ENCODE data around the gene IQSEC3.
A peak's percentile ranks its signal among the peaks of the same experiment; 100 is the strongest.

Gene IQSEC3

DNA sequence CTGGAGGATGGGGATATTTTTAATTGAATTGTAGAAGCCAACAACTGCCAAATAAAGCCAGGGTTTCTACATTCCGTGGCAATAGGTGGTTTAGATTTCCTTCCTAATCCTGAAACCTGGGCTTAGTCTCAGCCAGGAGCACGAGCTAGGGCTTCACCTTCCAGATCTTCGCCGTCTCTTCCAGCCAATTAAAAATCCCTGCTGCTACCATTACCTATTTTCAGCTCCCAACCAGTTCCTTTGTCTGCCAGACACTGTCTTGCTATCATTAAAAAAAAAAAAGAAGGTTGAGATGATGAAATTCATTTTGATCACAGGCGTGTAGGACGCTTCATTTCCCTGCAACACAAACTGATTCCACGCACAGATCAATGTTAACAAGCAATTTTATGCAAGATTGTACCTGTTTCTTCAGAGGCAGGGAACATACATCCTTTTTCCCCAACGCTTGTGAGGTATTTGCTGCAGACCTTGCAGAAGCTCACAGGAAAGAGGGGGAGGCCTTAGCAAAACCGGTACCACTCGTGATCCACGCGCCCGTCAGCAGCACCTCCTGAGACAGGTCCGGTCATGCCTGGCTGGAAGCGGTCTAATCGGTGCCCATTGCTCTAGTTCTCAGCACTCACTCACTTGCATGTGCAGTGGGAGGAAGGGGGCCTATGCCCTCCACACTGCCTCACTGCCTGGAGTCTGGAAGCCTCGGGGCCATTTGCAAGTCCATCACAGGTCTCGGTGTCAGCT, 82.3 kb downstream of the IQSEC3 start:
- Mint-ChIP-seq H3K27ac (no peak overlapping the region), H3K36me3 (no peaks in the 10 kb centered on the region), H3K4me1 (peaks cover 4% of the 10 kb centered on the region), H3K9me3 (no peaks in the 10 kb centered on the region), H3K27me3 (peaks cover 36% of the 10 kb centered on the region), H3K4me3 (no peak overlapping the region)
- no peak for ATAC-seq

DNA sequence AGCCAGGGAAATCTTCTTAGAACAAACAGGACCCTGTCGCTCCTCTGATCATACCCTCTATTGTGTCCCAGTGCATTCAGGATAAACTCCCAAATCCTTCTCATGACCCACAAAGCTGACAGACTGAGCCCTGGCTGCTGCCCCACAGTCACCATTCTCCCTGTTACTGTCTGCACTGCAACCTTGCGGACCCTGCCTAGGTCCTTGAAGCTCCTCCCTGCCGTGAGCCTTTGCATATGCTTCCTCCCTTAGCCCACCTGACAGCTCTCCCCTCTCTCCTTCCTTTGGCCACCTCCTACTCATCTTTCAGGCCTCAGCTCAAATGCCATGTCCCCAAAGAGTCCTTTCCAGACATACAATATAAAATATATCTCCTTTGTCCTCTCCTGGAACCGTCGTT, 85.0 kb downstream of the IQSEC3 start:
- no peak for ATAC-seq
- Mint-ChIP-seq H3K9me3 (no peaks in the 10 kb centered on the region), H3K4me1 (peaks cover 4% of the 10 kb centered on the region), H3K4me3 (no peak overlapping the region), H3K27ac (no peak overlapping the region), H3K27me3 (peaks cover 51% of the 10 kb centered on the region), H3K36me3 (no peaks in the 10 kb centered on the region)

DNA sequence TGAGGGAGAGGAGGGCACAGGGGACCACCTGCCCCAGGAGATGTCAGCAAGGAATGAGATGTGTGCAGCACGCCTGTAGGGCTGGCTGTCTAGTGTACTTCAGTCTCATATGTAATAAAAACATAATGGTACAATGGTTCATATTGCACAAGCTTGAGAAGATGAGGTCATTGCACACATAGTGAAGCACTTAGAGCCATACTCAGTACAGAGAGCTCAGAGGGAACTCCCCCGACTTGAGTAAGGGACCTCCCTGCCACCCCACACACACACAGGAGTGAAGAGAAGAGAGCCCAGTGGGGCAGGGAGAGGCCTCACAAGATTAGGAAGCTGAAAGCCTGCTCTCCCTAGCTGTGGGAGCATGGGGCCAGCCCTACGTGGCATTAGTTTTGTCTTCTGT, 85.9 kb downstream of the IQSEC3 start:
- Mint-ChIP-seq H3K27me3 (peaks cover 51% of the 10 kb centered on the region), H3K27ac (no peak overlapping the region), H3K36me3 (no peaks in the 10 kb centered on the region), H3K4me3 (no peak overlapping the region), H3K9me3 (no peaks in the 10 kb centered on the region), H3K4me1 (peaks cover 4% of the 10 kb centered on the region)
- ATAC-seq, result no peak

DNA sequence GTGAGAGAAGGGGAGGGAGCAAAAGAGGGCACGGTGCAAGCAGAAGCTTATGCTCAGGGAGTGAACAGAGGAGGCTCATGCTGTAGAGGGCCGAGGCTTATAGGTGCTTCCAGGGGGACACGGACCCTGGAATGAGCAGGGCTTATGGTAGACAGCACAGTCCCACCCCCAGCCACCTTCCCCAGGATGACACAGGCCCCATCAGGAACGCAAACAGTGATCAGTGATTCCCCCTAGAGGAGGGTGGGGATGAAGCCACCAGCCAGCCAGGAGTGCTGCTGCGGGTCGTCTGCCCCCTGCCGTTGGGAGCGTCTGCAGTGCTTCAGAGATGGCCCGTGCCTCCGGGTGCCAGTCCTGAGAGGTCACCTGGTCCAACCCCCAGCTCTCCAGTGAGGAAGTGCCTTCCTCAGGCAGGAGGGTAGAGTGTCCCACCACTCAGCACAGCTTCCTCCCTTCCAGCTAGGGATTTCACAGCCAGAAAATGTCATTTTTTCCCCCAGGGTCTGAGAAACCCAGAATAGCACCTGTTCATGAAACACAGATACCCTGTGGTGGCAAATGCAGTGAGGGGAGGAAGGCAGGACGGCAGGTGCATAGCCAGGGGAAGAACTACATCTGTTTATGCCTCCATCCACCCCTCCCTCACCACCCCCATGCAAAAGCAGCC, 86.6 kb downstream of the IQSEC3 start:
- Mint-ChIP-seq H3K36me3 (no peaks in the 10 kb centered on the region), H3K9me3 (no peaks in the 10 kb centered on the region), H3K27ac (no peak overlapping the region), H3K27me3 (peaks cover 51% of the 10 kb centered on the region), H3K4me1 (peaks cover 4% of the 10 kb centered on the region), H3K4me3 (no peak overlapping the region)
- peak; percentile 56 for ATAC-seq

DNA sequence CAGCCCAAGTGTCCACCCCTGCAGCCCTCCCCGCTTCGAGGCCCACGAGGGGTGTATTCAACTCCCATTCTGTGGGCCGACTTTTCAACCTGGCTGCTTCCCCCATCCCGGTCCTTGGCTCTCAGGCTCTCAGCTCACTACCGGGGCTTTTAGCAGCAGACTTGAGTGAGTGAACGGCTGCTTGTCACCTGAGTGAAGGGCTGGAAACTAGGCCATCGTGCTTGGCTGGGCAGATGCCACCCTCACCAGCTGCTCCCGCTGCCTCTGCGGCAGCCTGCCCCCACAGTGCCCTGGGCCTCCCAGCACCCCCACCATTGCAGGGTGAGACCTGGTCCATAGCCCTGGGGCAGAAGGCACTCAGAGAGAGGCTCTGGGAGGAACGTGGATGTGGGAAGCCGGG, 87.5 kb downstream of the IQSEC3 start:
- no peaks in the 10 kb centered on the region for H3K36me3 Mint-ChIP-seq
- no peaks in the 10 kb centered on the region for H3K9me3 Mint-ChIP-seq
- H3K27me3 Mint-ChIP-seq, result peaks cover 51% of the 10 kb centered on the region
- H3K4me1 Mint-ChIP-seq, result peaks cover 4% of the 10 kb centered on the region
- no peak overlapping the region for H3K27ac Mint-ChIP-seq
- ATAC-seq, result no peak
- H3K4me3 Mint-ChIP-seq, result no peak overlapping the region

DNA sequence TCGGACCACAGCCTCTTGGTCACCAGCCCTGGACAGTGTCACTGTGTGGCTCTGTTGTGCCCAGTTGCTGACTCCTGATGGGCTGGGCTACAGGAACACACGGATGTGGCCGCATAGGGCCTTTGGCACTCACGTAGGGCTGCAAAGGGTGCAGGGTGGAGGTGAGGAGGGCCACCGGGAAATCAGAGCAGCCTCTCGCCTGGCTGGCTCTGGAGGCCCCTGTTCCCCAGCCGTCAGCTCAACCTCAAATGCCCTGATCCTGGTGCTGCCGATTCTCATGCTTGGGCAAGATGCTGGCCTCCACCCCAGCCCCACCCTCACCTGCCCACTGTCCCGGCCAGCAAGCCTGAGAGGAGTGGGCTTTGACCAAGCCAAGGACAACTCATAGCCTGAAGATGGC, 88.4 kb downstream of the IQSEC3 start:
- Mint-ChIP-seq H3K4me1 (peaks cover 4% of the 10 kb centered on the region), H3K27me3 (peaks cover 41% of the 10 kb centered on the region), H3K4me3 (no peak overlapping the region), H3K9me3 (no peaks in the 10 kb centered on the region), H3K36me3 (no peaks in the 10 kb centered on the region), H3K27ac (no peak overlapping the region)
- no peak for ATAC-seq

DNA sequence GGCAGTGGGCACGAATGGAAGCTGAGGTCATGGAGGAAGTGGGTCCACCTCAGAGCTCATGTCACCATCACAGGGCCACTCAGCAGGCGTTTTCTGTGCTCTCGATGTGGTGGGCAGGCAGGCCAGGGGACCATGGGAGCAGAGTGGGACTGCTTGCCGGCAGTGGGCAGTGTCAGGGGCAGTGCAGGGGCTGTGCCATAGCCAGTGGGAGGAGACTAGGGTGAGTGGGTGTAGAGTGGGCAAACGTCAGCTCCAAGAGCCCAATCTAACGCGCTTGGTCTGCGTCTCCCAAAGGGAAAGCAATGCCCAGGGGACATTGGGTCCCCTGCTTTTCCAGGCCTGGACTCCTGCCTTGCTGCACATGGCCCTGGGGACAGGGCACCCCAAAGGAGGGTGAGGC, 89.1 kb downstream of the IQSEC3 start:
- H3K4me3 Mint-ChIP-seq, result no peak overlapping the region
- H3K27ac Mint-ChIP-seq, result no peak overlapping the region
- peaks cover 38% of the 10 kb centered on the region for H3K27me3 Mint-ChIP-seq
- H3K36me3 Mint-ChIP-seq, result no peaks in the 10 kb centered on the region
- peaks cover 4% of the 10 kb centered on the region for H3K4me1 Mint-ChIP-seq
- ATAC-seq, result no peak
- no peaks in the 10 kb centered on the region for H3K9me3 Mint-ChIP-seq

DNA sequence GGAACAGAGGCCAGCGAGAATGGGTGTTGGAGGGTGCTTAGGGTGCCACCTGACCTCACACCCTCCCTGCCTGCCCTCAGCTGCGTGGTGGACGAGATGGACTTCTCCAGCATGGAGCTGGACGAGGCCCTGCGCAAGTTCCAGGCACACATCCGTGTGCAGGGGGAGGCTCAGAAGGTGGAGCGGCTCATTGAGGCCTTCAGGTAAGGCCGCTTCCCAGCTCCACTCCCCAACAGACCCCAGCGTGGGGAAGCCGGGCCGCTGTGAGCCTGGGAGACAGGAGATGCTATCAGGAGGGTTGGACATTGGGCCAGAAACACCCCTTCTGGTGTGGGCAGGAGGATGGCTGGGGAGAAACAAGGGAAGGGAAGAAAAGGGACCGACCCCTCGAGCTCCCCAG, 90.4 kb downstream of the IQSEC3 start:
- Mint-ChIP-seq H3K9me3 (no peaks in the 10 kb centered on the region), H3K4me3 (no peak overlapping the region)

DNA sequence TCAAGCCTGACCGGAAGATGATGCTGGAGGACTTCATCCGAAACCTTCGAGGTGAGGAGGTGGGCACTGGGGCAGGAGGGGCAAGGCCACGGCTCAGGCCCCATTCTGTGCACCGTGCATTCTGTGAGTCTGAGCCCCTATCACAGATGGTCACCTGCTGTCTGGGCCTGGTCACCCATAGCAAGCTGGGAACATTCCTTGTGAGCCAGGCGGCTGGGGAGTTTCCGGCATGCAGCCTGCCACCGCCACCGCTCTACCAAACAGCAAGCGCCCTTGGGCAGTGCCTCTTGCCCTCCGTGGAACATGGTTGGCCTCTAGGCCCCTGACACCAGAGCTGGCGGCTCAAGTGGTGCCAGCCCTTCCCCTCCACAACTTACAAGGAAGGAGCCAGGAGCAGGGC, 91.1 kb downstream of the IQSEC3 start:
- Mint-ChIP-seq H3K4me1 (peaks cover 4% of the 10 kb centered on the region), H3K4me3 (no peak overlapping the region), H3K27me3 (peaks cover 23% of the 10 kb centered on the region), H3K36me3 (no peaks in the 10 kb centered on the region), H3K9me3 (no peaks in the 10 kb centered on the region), H3K27ac (no peak overlapping the region)
- ATAC-seq, result no peak

More for the DNA sequence above, 90.4 kb downstream of the IQSEC3 start:
- no peak for ATAC-seq
- H3K4me1 Mint-ChIP-seq, result peaks cover 4% of the 10 kb centered on the region
- no peak overlapping the region for H3K27ac Mint-ChIP-seq
- H3K36me3 Mint-ChIP-seq, result no peaks in the 10 kb centered on the region
- peaks cover 30% of the 10 kb centered on the region for H3K27me3 Mint-ChIP-seq

DNA sequence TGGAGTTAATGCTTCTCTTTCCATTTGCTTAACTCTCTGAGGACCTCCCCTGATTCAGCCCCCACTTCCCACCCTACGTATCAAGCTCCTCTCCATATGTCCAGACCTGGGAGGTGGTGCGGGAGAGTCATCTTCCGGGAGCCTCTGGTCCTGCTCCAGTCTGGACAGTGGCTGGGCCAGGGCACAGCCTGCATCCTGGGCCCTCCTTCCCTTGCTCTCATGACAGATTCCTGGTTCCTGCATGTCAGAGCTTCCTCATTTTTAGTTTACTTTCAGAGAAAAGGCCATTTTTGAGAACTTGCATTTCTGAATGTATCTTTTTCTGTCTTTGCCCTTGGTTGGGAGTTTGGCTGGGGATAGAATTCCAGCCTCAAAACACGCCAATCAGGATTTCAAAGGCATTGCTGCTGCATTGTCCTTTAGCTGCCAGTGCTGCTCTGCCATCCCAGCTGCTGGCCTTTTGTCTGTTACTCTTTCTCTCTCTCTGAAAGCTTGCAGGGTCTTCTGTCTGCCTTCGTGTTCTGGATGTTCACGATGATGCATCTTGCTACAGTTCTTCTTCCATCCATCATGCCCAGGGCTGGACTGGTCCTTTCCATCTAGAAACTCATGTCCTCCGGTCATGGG, 92.7 kb downstream of the IQSEC3 start:
- Mint-ChIP-seq H3K4me3 (no peak overlapping the region), H3K4me1 (no peaks in the 10 kb centered on the region), H3K36me3 (no peaks in the 10 kb centered on the region), H3K9me3 (no peaks in the 10 kb centered on the region), H3K27me3 (peaks cover 17% of the 10 kb centered on the region), H3K27ac (no peak overlapping the region)
- ATAC-seq, result no peak

DNA sequence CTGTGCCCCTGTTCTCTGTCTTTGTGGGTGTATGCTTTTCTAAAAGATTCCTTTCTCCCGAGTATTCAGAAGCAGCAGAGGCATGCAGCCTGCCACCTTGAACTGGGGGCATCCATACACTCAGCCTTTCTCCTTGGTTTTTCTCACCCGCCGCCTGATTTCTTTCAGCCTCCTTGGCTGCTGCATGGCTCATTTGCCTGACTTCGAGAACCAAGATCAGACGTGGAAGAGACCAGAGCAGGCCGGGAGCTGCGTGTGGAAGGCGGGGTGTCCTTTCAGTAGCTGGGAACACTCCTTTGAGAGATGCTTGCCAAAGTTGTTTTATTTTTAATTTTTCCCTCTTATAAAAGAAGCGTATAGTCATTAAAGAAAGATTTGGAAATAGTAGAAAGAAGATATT, 94.3 kb downstream of the IQSEC3 start:
- Mint-ChIP-seq H3K27me3 (peaks cover 14% of the 10 kb centered on the region), H3K4me3 (no peak overlapping the region), H3K27ac (no peak overlapping the region), H3K4me1 (no peaks in the 10 kb centered on the region), H3K9me3 (no peaks in the 10 kb centered on the region), H3K36me3 (no peaks in the 10 kb centered on the region)
- ATAC-seq, result no peak

DNA sequence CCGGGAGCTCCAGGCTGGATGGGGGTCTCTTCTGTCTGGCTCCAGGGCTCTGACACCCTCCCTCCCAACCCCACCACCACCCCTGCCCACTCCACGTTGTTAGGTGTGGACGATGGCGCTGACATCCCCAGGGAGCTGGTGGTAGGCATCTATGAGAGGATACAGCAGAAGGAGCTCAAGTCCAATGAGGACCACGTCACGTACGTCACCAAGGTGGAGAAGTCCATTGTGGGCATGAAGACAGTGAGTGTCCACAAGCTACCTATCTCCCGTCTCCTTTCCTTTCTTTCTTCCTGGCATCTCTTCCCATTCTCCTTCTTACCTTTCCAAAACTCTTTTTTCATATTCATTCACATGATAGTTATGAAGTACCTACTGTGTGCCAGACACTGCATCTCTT, 95.3 kb downstream of the IQSEC3 start:
- H3K4me3 Mint-ChIP-seq, result no peak overlapping the region
- H3K27ac Mint-ChIP-seq, result no peak overlapping the region
- H3K9me3 Mint-ChIP-seq, result no peaks in the 10 kb centered on the region
- no peak for ATAC-seq
- no peaks in the 10 kb centered on the region for H3K4me1 Mint-ChIP-seq
- H3K36me3 Mint-ChIP-seq, result no peaks in the 10 kb centered on the region
- peaks cover 14% of the 10 kb centered on the region for H3K27me3 Mint-ChIP-seq

DNA sequence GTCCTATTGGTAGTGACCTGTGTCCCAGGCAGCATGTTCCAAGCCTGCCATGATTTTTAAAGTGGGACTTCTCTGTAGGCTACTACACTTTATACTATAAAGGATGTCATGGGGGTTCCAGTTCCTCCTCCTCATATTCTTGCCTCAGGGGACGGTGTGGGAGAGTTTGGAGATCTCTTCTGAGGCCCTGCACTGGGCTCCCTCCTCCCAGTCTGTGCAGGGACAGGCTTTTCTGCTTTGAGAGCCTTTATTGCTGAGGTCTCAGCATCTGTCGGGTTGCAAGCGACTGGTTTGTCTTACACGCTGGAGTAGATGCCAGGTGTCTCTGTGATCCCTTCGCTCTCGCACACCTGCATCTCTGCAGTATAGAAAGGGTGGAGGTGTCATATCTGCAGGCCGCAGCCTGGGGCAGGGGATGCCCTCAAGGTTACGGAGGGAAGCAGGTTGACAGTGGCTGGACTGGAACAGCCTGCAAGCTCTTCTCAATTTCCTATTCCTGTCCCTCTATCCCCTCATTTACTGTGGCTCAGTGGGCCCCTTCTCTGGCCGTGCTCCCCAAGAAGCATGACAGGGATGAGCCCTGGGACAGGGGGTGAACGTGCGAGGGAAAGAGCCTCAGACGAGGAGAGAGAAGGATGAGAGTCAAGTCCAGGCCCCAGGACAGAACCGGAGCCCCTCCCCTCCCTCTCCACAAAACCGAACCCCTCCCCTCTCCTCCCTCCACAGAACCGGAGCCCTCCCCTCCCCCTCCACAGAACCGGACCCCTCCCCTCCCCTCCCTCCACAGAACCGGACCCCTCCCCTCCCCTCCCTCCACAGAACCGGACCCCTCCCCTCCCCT, 96.1 kb downstream of the IQSEC3 start:
- Mint-ChIP-seq H3K9me3 (no peaks in the 10 kb centered on the region), H3K36me3 (no peaks in the 10 kb centered on the region), H3K27me3 (peaks cover 14% of the 10 kb centered on the region), H3K27ac (no peak overlapping the region), H3K4me1 (no peaks in the 10 kb centered on the region), H3K4me3 (no peak overlapping the region)
- ATAC-seq, result peak; percentile 59

DNA sequence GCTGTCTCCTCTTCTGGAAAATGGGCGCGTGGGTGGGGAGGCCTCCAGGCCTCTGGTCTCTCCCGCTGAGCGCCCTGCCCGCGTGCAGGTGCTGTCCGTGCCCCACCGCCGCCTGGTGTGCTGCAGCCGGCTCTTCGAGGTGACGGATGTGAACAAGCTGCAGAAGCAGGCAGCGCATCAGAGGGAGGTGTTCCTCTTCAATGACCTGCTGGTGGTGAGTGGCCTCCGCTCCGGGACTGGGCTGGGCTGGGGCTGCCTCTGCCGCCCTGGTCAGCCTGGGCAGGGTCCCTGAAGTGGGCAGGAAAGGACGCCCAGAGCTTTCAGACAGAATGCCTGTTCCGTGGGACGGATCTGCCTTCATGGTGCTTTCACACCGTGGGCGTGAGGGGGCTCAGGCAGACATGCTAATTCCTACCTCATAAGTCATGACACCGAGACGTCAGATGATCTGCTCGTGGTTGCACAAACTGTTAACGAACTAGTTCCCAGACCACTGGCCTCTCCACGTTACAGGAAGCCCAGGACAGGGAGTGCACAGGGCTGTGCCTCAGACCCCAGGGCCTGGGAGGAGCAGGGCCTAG, 96.9 kb downstream of the IQSEC3 start:
- H3K36me3 Mint-ChIP-seq, result no peaks in the 10 kb centered on the region
- no peak overlapping the region for H3K4me3 Mint-ChIP-seq
- H3K4me1 Mint-ChIP-seq, result no peaks in the 10 kb centered on the region
- H3K9me3 Mint-ChIP-seq, result no peaks in the 10 kb centered on the region
- peaks cover 14% of the 10 kb centered on the region for H3K27me3 Mint-ChIP-seq
- no peak overlapping the region for H3K27ac Mint-ChIP-seq
- ATAC-seq, result no peak

DNA sequence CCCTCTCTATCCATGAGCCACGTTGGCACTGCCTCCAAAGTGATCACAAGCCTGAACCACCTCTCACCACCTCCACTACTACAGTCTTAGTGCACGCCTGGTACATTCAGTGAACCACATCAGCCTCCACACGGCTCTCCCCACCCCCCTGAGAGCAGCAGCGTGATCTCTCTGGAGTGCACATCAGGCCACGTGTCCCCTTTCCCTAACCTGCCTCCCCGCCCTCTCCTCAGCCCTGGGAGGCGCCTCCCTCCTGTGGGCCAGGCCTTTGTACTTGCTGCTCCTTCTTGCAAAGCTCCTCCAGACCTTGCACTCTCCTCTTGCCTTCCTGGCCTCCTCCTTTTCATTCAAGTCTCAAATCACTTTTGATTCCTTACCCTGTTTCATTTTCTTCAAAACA, 97.6 kb downstream of the IQSEC3 start:
- Mint-ChIP-seq H3K36me3 (no peaks in the 10 kb centered on the region), H3K9me3 (no peaks in the 10 kb centered on the region), H3K4me3 (no peak overlapping the region), H3K27me3 (peaks cover 14% of the 10 kb centered on the region), H3K4me1 (peaks cover 1% of the 10 kb centered on the region), H3K27ac (no peak overlapping the region)
- ATAC-seq, result no peak

All from stimulated activated memory B cell treated with anti-CD40 and anti-IgM and Interleukin-4, amounts not matched to agents 10 μg/mL and 1 μg/mL and 100 μg/mL, for 72 hours (primary cell).